Body of pancreas (tissue), 4 donors: ENCODE measurements around the gene PPFIA1.

Source experiments
- CTCF ChIP-seq, 7 experiments: fragments of 450-650 bp in 4 of 7; fragments of 200-600 bp in 3 of 7; sonication (generic) in 3 of 7; IDR thresholded peaks; one replicate each; pipeline ENCODE4 v1.5.1; 2016 to 2019; ENCODE audit warnings: antibody characterized with exemption in 7 of 7
- POLR2A ChIP-seq, 3 donors: fragments of 450-650 bp; IDR thresholded peaks; one replicate each; pipeline ENCODE4 v1.6.1; 2016; ENCODE audit warnings: antibody characterized with exemption in 3 of 3, mild to moderate bottlenecking in 2 of 3

- no peak for TF ChIP-seq CTCF (IDR thresholded peaks at IDR 0.05)
- no peak for TF ChIP-seq POLR2A (IDR thresholded peaks at IDR 0.05)
Measured at GRCh38 chr11:70230840-70231710, 39.4 kb upstream of the PPFIA1 start.
